ENCODE measurements around the gene STH.

STH gene

GRCh38 chr17:45969726-45970125 is 29.3 kb upstream of the STH start:
- no peak for DNase-seq

- DNase-seq: no peak
Measured at GRCh38 chr17:45970659-45971058, 28.4 kb upstream of the STH start.

- no peak for DNase-seq
Measured at GRCh38 chr17:45971698-45972141, 27.3 kb upstream of the STH start.

- DNase-seq: no peak
Measured at GRCh38 chr17:45972531-45972930, 26.5 kb upstream of the STH start.

GRCh38 chr17:45973099-45973780 is 25.8 kb upstream of the STH start:
- DNase-seq: no peak

GRCh38 chr17:45973946-45974859 is 24.8 kb upstream of the STH start:
- no peak for DNase-seq

GRCh38 chr17:45974916-45975630 is 24.0 kb upstream of the STH start:
- DNase-seq: no peak

GRCh38 chr17:45975640-45976295 is 23.3 kb upstream of the STH start:
- DNase-seq: no peak

- DNase-seq: no peak
Measured at GRCh38 chr17:45976391-45976754, 22.7 kb upstream of the STH start.

GRCh38 chr17:45976755-45977505 is 22.1 kb upstream of the STH start:
- no peak for DNase-seq

GRCh38 chr17:45977506-45977824 is 21.6 kb upstream of the STH start:
- DNase-seq: no peak

- DNase-seq: no peak
Measured at GRCh38 chr17:45977976-45978626, 20.9 kb upstream of the STH start.

GRCh38 chr17:45979137-45979536 is 19.9 kb upstream of the STH start:
- DNase-seq: no peak

- no peak for DNase-seq
Measured at GRCh38 chr17:45980855-45981254, 18.2 kb upstream of the STH start.

GRCh38 chr17:45981306-45981705 is 17.7 kb upstream of the STH start:
- DNase-seq: no peak

GRCh38 chr17:45982791-45983613 is 16.0 kb upstream of the STH start:
- no peak for DNase-seq

- no peak for DNase-seq
Measured at GRCh38 chr17:45983614-45984310, 15.3 kb upstream of the STH start.

GRCh38 chr17:45984368-45984767 is 14.7 kb upstream of the STH start:
- no peak for DNase-seq

- no peak for DNase-seq
Measured at GRCh38 chr17:45985447-45985846, 13.6 kb upstream of the STH start.

GRCh38 chr17:45986056-45986455 is 13.0 kb upstream of the STH start:
- no peak for DNase-seq

Measured in NCI-H2107 (cell line).